Measurements from ENCODE around the gene BABAM2.

DNA sequence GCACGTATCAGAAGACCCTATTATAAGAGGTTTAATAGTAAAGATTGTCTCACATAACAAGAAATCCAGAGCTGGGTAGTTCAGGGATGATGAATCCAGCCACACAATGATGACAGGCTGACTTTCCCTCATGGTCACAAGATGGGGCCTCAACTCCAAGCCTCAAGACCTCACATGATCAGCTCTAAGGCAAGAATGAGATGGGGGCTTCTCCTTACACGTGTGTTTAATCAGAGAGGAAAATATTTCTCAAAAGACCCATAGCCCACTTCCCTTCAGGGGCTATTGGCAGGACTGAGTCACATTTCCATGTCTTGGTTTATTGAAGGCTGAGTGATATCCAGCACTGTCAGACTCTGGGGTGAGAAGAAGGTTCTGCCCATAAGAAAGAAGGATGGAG lies 402.0 kb downstream of the BABAM2 start:
- TF ChIP-seq, protein P1, sequence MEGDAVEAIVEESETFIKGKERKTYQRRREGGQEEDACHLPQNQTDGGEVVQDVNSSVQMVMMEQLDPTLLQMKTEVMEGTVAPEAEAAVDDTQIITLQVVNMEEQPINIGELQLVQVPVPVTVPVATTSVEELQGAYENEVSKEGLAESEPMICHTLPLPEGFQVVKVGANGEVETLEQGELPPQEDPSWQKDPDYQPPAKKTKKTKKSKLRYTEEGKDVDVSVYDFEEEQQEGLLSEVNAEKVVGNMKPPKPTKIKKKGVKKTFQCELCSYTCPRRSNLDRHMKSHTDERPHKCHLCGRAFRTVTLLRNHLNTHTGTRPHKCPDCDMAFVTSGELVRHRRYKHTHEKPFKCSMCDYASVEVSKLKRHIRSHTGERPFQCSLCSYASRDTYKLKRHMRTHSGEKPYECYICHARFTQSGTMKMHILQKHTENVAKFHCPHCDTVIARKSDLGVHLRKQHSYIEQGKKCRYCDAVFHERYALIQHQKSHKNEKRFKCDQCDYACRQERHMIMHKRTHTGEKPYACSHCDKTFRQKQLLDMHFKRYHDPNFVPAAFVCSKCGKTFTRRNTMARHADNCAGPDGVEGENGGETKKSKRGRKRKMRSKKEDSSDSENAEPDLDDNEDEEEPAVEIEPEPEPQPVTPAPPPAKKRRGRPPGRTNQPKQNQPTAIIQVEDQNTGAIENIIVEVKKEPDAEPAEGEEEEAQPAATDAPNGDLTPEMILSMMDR (IDR thresholded peaks at IDR 0.05) = no peak
- no peak for TF ChIP-seq POLR2A (IDR thresholded peaks at IDR 0.05)

All from thyroid gland (tissue), 4 donors.